Right hindlimb (tissue), 1 donor: Measurements from ENCODE around the gene LENG9.

Experiments used
- DNase-seq: peaks from one replicate; pipeline ENCODE4 v3.0.0-alpha.2; 2018

The LENG9 gene

DNA sequence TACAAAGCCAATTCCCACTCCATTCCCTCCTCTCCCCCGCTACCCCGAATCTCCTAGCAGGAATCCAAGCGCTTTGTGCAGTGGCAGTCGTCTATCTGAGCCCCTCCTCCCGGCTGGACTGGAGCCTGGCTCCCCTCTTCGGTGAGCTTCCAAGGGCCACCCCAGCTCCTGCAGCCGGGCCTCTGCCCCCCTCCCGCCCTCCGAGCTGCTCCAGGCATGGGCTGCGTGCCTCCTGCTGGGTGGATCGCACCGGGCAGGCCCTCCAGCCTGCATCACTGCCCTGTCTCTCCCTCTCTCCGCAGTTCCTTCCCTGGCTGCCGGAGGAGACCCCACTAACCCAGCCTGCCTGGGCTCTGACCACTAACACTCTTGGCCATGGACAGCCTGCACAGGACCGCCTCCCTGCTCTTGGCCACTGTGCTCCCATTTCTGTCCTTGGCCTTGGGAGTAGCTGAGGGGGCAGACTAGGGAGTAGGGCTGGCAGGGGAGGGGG is 27.5 kb downstream of the LENG9 start:
- peak; percentile 49 for DNase-seq

DNA sequence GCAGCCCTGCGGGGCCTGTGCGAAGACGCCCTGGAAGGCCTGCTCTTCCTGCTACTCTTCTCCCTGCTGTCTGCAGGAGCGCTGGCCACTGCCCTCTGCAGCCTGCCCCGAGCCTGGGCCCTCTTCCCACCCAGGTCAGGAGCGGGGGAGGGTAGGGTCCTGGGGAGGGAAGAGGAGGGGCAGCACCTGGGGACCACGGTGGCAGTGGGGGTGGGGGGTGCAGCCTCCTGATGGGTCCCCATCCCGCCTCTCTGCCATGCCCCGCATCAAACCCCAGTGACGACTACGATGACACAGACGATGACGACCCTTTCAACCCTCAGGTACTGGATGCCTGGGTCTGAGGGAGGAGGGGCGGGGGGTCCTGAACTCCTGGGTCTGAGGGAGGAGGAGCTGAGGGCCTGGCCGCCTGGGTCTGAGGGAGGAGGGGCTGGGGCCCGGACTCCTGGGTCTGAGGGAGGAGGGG is 28.0 kb downstream of the LENG9 start:
- peak; percentile 26 for DNase-seq

GRCh38 chr19:54434873-54435214 is 28.7 kb downstream of the LENG9 start:
- DNase-seq, result peak; percentile 28

- DNase-seq, result peak; percentile 13
Measured at GRCh38 chr19:54434112-54434872, 29.3 kb downstream of the LENG9 start.

- peak; percentile 10 for DNase-seq
Measured at GRCh38 chr19:54433697-54434096, 29.9 kb downstream of the LENG9 start.

- DNase-seq, result no peak
Measured at GRCh38 chr19:54432144-54432738, 31.3 kb downstream of the LENG9 start.

GRCh38 chr19:54431255-54431838 is 32.2 kb downstream of the LENG9 start:
- DNase-seq, result no peak

DNA sequence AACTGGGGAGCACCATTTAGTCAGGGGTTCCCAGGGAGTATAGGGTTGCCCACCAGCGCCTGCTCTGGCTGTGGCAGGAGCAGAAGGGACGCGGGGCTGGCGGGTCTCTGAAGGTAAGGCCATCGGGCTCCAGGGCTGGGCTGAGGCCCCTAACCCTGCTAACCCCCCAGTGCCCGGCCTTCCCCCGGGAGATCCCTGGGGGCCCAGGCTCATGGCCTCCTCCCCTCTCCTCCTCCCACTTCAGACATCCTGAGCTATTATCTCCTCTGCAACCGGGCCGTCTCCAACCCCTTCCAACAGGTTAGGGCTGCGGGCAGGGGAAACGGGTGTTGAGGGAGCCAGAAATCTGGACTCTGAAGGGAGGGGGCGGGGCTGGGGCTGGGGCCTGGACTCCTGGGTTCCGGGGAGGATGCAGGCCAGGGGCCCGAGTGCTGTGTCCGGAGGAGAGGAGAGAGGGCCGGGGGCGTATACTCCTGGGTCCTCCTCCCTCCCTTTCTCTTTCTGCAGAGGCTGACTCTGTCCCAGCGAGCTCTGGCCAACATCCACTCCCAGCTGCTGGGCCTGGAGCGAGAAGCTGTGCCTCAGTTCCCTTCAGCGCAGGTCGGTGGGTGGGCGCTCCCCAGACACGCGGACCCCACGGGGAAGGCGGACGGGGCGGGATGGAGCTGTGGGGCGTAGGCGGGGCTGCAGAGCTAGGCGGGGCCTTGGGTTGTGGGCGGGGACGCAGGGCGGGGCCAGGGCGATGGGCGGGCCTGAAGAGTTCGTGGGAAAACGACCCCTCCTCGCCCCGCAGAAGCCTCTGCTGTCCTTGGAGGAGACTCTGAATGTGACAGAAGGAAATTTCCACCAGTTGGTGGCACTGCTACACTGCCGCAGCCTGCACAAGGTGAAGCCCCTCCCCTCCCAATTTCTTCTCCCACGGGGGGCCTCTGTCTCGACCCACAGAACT is 33.0 kb downstream of the LENG9 start:
- peak; percentile 78 for DNase-seq

- no peak for DNase-seq
Measured at GRCh38 chr19:54429545-54430227, 33.9 kb downstream of the LENG9 start.

DNA sequence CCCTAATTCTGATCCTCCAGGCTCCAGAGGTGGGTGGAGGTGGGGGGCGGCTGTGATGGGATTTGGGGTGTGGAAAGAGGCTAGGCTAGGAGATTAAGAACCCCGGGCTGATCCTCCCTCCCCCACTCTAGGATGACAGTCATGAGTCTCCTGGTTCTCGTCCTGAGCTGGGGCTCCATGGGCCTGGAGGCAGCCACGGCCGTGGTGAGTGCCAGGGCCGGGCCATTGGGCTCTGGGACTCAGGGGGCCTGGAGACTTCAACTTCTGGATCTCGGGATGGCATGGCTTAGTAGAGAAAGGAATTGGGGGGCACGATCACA is 34.4 kb downstream of the LENG9 start:
- DNase-seq, result no peak

GRCh38 chr19:54428323-54429175 is 35.0 kb downstream of the LENG9 start:
- no peak for DNase-seq

- DNase-seq, result no peak
Measured at GRCh38 chr19:54427586-54427985, 36.0 kb downstream of the LENG9 start.

DNA sequence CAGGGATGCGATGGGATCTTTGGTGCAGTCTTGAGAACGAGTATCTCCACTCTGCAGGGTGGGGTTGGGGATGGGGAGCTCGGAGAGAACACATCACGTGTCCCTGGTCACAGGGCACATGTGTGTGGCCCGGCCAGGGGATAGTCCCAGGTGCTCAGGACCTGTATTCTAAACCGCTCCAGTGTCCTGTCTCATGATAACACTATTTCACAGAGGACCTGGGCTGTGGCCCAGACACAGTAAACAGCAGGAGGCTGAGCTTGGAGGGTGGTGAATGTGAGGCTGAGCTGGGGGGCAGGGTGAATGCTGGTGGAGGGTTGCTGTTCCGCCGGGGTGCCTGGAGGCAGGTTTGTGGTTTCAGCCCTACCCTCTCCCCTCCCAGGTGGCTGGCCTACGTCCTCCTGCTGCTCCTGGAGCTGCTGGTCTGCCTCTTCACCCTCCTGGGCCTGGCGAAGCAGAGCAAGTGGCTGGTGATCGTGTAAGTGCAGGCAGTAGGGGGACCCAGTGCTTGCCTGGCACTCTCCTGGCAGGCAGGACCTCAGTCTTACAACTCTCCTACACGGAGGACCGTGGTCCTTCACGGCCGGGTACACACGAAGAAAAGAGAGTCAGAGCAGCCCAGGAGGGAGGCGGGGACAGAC is 37.2 kb downstream of the LENG9 start:
- no peak for DNase-seq

DNA sequence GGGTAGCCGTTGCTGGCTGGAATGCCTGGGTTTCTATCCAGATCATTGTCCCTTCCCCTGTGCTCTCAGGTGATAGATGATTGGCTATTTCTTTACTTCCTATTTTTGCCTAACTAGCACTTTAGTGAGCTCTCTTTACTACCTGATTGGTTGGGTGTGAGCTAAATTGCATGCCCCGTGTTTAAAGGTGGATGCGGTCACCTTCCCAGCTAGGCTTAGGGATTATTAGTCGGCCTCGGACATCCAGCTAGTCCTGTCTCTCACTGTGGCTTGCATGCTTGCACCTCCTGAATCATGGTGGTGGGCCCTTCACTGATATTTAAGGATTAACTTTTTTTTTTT is 38.2 kb downstream of the LENG9 start:
- DNase-seq, result no peak

DNA sequence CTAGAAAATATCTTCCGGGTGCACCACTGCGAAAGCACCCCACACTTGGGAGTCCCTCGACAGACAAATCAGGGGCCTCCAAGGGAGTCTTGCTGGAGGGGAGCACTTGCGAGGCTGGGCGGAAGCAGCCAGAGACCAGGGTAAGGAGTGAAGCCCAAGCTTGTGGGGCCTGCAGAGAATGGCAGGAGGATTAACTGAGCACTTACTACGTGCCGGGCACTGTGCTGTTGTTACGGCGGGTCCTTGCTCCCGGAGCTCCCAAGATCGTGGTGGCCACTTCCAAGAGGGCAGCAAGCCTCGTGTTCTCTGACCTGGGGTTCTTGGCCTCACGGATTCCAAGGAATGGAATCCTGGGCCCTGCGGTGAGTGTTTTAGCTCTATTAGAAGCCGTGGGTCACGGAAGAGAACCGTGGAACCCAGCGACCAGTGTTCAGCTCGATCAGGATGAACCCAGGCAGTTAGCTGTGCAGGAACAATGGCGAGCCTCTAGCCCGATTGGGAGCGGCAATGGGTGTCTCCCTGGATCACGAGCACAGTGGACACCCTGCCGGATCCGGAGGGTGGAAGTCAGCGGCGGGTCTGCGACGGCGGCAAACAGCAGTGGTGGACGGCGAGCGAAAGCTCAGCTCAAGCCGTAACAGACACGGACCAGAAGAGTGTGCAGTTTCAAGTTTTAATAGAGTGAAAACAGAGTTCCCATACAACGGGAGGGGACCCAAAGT is 38.8 kb downstream of the LENG9 start:
- DNase-seq, result no peak

DNA sequence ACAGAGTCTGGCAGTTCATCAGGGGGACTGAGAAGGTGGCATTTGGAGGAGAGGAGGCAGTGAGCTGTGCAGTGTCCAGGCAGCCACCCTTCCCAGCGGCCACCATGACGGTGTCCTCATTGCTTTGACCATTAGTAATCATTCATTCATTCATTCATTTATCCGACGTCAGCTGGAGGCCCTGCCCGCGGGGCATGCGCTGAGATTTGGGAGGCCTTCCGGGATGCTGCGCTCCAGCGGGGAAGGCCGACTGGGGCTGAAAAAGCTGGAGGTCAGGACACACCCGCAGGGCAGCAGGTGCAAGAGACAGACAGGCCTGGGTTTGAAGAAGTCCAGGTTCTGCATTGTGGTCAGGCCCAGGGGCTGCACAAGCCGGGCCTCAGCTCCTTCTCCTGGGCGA is 39.4 kb downstream of the LENG9 start:
- no peak for DNase-seq

GRCh38 chr19:54422136-54422535 is 41.4 kb downstream of the LENG9 start:
- no peak for DNase-seq

GRCh38 chr19:54421521-54421920 is 42.1 kb downstream of the LENG9 start:
- DNase-seq, result no peak

- no peak for DNase-seq
Measured at GRCh38 chr19:54421169-54421516, 42.4 kb downstream of the LENG9 start.

GRCh38 chr19:54420383-54421168 is 43.0 kb downstream of the LENG9 start:
- DNase-seq, result peak; percentile 66
